ENCODE data around the gene LETMD1.
"Not testable (repeated sequence)": the region's sequence is repeated elsewhere in the genome, so short reads cannot be mapped to it uniquely, and the experiment has no call there.

The LETMD1 gene

DNA sequence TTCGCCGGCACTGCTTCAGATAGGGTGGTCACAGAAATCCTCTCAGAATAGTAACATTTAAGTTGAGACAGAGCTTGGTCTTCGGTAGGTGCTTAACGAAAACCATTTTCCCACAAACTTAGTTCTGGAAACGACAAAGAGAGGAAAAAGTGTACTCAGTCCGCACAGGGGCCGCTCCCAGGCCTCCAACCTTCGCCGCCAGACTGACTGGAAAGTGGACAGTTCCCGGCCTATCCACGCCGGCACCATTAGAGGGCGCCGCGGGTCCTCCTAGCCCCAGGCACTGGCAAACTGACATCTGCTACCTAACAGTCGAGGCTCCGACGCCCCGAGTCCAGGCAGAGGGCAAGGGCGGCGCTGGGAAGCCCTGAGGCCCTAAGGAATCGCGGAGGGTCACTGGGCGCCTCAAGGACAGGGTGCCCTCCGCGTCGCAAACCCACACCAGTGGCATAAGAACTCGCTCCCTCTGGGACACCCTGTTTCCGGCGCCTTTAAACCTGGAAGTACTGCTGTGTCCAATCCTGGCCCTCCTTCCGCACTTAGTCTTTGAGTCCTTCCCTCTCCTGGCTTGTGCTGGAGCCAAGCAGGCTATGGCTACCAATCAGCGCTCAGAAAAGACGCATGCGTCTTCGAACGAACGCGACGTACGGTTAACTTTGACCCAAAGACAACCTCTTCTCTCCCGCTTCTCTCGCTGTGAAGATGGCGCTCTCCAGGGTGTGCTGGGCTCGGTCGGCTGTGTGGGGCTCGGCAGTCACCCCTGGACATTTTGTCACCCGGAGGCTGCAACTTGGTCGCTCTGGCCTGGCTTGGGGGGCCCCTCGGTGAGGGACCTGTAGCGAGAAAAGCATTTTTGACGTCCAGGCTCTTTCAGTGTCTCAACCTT lies at the start of gene LETMD1:
Gene LETMD1, plus strand, starts transcription at position 673 of the 886 bp plus-strand sequence. Its CDS starts 30 bp downstream, at position 703.
- DNase-seq (ENCODE audit: low read depth): peak; percentile 82

DNA sequence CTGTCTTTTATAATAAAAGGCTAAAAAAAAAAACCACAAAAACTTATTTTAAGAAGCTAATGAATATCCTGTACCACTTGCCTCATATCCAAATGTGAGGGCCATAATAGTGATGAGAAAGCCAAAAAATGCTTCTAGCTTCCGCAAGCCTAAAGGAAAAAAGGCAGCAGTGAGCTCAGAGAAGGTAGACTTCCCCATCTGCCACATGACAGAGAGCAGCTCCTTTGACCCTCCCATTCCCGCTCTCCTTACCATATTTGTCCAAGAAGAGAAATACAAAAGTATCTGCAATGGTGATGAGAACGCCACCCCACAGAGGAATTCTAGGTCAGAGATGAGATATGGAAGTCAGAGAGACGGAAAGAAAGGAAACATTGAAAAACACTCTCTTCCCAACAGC lies 49.0 kb upstream of the LETMD1 start:
- no peak for DNase-seq (ENCODE audit: low read depth)

- no peak for DNase-seq (ENCODE audit: low read depth)
Observed at GRCh38 chr12:51000245-51000644, 47.9 kb upstream of the LETMD1 start.

- DNase-seq (ENCODE audit: low read depth): no peak
Observed at GRCh38 chr12:51001799-51002198, 46.3 kb upstream of the LETMD1 start.

DNA sequence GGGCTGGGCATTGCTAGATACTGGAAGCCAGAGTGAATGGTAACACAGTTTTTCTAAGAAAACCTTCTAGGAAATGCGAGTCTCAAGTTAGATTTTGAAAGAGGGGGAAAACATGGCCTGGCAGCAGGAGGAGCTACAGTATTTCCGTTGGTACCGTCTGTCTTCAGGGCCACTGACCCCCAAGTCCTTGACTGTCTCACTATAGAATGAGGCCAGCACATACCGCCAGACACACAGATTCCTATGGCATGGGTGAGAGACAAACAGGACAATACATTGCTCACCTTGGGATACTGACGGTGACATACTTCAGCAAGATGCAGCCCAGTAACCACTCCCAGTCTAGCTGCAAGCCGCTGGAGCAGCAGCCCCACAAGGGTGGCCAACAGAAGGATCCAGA lies 43.6 kb upstream of the LETMD1 start:
- no peak for DNase-seq (ENCODE audit: low read depth)

GRCh38 chr12:51005030-51005429 lies 43.1 kb upstream of the LETMD1 start:
- DNase-seq (ENCODE audit: low read depth): no peak

GRCh38 chr12:51005671-51006070 lies 42.5 kb upstream of the LETMD1 start:
- DNase-seq (ENCODE audit: low read depth): no peak

- DNase-seq (ENCODE audit: low read depth): no peak
Observed at GRCh38 chr12:51008329-51009055, 39.6 kb upstream of the LETMD1 start.

- no peak for DNase-seq (ENCODE audit: low read depth)
Observed at GRCh38 chr12:51009056-51009440, 39.1 kb upstream of the LETMD1 start.

DNA sequence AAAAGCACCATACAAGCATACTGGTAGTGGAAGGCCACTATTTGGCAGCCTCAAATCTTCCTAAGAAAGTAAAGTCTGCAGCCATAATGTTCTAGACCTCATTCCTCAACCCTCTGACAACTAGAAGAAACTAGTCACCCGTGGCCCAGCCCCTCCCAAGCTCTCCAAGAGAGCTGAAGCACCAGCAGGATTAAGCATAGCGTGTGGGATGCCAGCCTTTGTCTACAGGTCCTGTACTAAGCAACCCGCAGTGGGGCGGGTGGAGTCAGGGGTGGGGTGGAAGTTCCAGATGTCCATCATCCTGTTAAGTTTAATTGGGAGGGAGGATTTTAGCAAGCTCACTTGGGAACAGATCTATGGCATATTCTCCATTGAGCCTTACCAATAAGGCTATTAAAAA lies 36.2 kb upstream of the LETMD1 start:
- no peak for DNase-seq (ENCODE audit: low read depth)

- DNase-seq (ENCODE audit: low read depth): no peak
Observed at GRCh38 chr12:51012570-51013236, 35.4 kb upstream of the LETMD1 start.

DNA sequence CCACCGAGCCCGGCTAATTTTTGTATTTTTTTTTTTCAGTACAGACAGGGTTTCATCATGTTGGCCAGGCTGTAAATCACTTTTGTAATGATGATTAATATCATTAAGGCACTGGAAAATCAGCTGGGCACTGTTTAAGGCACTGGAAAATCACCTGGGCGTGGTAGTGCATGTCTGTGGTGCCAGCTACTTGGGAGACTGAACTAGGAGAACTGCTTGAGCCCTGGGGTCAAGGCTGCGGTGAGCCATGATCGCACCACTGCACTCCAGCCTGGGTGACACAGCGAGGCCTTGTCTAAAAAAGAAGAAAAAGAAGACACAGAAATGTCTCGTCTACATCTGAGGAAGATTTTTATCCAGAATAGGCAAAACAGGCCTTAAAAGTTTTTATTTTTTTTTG lies 34.7 kb upstream of the LETMD1 start:
- DNase-seq (ENCODE audit: low read depth): no peak

DNA sequence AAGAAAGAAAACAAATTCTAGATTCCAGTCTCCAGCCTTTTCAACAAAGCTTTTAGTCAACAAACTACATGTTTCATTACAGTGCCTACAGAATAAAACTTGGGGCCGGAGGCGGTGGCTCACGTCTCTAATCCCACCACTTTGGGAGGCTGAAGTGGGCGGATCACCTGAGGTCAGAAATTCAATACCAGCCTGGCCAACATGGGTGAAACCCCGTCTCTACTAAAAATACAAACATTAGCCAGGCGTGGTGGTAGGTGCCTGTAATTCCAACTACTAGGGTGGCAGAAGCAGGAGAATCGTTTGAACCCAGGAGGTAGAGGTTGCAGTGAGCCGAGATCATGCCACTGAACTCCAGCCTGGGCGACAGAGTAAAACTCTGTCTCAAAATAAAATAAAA lies 33.7 kb upstream of the LETMD1 start:
- not testable (repeated sequence) for DNase-seq (ENCODE audit: low read depth)

DNA sequence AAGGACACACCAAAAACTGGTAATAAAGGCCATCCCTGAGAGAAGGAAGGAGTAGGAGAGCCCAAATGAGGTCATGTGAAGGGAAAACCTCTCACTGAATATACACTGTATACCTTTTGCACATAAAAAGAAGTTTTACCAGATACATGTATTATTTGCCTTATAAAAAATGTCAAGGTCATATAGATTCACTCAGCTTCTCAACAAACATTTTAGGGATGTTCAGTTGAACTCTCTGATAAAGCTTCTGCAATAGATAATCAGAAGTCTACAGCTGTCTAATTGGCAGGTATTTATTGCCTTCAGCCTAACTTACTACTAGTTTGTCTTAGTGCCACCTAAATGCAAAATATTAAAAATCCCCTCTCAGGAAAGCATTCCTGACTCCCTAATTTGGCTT lies 30.7 kb upstream of the LETMD1 start:
- no peak for DNase-seq (ENCODE audit: low read depth)

DNA sequence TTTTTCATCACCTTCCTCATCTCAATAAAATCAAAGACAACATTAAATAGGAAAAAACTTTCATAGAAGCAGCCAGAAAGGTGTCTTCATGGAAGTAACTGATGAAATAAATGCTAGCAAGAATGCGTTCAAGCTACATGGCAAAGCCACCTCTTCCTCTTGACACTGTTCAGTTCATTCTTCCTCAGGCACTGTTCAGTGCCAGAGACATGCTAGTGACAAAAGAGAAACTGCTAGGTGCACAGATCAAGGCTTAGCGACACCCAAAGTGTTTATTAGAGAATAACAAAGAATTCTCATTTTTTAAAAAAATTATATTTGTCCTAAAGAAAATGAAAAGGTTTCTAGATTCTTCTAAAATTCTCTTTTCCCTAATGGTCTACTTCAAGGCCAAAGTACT lies 29.2 kb upstream of the LETMD1 start:
- no peak for DNase-seq (ENCODE audit: low read depth)

DNA sequence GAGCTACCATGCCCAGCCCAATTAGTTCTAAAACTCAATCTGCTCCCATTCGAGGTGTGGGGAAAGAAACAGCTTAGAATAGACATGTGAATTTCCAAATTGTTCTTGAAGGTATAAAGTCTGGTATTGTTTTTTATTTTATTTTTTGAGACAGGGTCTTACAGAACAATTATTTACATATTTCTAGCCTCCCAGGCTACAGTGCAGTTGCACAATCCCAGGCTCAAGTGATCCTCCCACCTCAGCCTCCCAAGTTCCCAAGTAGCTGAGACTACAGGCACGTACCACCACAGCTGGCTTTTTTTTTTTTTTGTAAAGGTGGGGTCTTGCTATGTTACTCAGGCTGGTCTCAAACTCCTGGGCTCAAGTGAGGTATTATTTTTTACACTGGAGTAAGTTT lies 28.2 kb upstream of the LETMD1 start:
- DNase-seq (ENCODE audit: low read depth): no peak

DNA sequence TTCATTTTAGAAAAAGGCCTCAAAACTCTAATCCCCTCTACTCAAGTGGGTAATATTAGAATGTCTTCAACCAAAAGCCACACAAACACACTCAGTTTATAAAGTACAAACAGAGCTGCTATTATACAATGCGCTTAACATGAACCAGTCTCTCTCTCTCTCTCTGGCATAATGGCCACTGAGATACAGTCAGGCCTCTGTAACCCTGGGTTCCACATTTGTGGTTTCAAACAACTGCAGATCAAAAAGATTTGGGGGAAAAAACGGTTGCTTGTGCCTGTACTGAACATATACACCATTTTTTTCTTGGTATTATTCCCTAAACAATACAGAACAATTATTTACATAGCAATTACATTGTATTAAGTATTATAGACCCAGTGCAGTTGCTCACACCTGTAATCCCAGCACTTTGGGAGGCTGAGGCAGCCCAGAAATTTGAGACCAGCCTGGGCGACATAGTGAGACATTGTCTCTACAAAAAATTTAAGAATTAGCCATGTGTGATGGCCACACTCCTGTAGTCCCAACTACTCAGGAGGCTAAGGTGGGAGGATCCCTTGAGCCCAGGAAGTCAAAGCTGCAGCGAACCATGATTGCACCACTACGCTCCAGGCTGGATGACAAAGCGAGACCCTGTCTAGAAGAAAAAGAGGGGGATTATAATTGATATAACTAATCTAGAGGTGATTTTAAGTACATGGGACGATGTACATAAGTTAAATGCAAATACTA lies 27.5 kb upstream of the LETMD1 start:
- DNase-seq (ENCODE audit: low read depth): no peak

- no peak for DNase-seq (ENCODE audit: low read depth)
Observed at GRCh38 chr12:51021694-51022093, 26.4 kb upstream of the LETMD1 start.

GRCh38 chr12:51023625-51024382 lies 24.3 kb upstream of the LETMD1 start:
- no peak for DNase-seq (ENCODE audit: low read depth)

- DNase-seq (ENCODE audit: low read depth): no peak
Observed at GRCh38 chr12:51025338-51025835, 22.7 kb upstream of the LETMD1 start.
